ENCODE data around the gene DPEP1.
"Not testable (repeated sequence)": the region's sequence is repeated elsewhere in the genome, so short reads cannot be mapped to it uniquely, and the experiment has no call there.

DNA sequence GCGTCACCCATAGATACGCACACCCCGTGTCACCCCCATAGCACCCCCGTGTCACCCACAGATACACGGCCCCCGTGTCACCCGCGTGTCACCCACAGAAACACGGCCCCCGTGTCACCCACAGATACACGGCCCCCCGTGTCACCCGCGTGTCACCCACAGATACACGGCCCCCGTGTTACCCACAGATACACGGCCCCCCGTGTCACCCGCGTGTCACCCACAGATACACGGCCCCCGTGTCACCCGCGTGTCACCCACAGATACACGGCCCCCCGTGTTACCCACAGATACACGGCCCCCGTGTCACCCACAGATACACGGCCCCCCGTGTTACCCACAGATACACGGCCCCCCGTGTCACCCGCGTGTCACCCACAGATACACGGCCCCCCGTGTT is 25.8 kb upstream of the DPEP1 start:
- TF ChIP-seq POLR2AphosphoS5, POLR2A (IDR thresholded peaks at IDR 0.05; ENCODE audit: low read depth, low read length): not testable (repeated sequence)
